GM23248 (cell line): ENCODE data around the gene WIF1. TPM values are rescaled to one million over a fixed set of nuclear protein-coding genes. Genes with fewer than 3 reads are reported as not detected.

Experiments used
- DNase-seq: peaks from one replicate; pipeline ENCODE4 v3.0.0-alpha.2; 2015
- H2AFZ ChIP-seq: fragments of 200-600 bp; sonication (generic); 2 replicates; pipeline ENCODE4 v1.6.1; 2016; ENCODE audit warnings: antibody characterized with exemption
- H3F3A ChIP-seq: fragments of 200-600 bp; sonication (generic); 2 replicates; pipeline ENCODE4 v1.6.1; 2016; ENCODE audit warnings: mild to moderate bottlenecking, antibody characterized with exemption, mixed run types; ENCODE audit not compliant: insufficient read depth
- H3K27ac ChIP-seq: fragments of 200-600 bp; sonication (generic); 2 replicates; pipeline ENCODE4 v1.5.1; 2016; ENCODE audit warnings: mild to moderate bottlenecking
- H3K27me3 ChIP-seq: fragments of 200-600 bp; sonication (generic); replicated peaks from 2 replicates; pipeline ENCODE4 v1.6.1; 2016; ENCODE audit warnings: mild to moderate bottlenecking; ENCODE audit not compliant: insufficient read depth
- H3K36me3 ChIP-seq: fragments of 200-600 bp; sonication (generic); 2 replicates; pipeline ENCODE4 v1.6.1; 2016; ENCODE audit warnings: low read depth, mild to moderate bottlenecking
- H3K4me1 ChIP-seq: fragments of 200-600 bp; sonication (generic); 2 replicates; pipeline ENCODE4 v1.6.1; 2016; ENCODE audit warnings: mild to moderate bottlenecking; ENCODE audit not compliant: insufficient read depth
- H3K4me2 ChIP-seq: fragments of 200-600 bp; sonication (generic); one replicate; pipeline ENCODE4 v1.6.1; 2016; ENCODE audit warnings: mild to moderate bottlenecking; ENCODE audit not compliant: unreplicated experiment
- H3K4me3 ChIP-seq: fragments of 200-600 bp; sonication (generic); 2 replicates; pipeline ENCODE4 v1.5.1; 2016; ENCODE audit warnings: mild to moderate bottlenecking
- H3K79me2 ChIP-seq: fragments of 200-600 bp; sonication (generic); 2 replicates; pipeline ENCODE4 v1.6.1; 2016; ENCODE audit warnings: mild to moderate bottlenecking; ENCODE audit not compliant: insufficient read depth
- H3K9ac ChIP-seq: fragments of 200-600 bp; sonication (generic); 2 replicates; pipeline ENCODE4 v1.6.1; 2016; ENCODE audit warnings: mild to moderate bottlenecking
- H3K9me2 ChIP-seq: fragments of 200-600 bp; sonication (generic); 2 replicates; pipeline ENCODE4 v1.6.1; 2016; ENCODE audit warnings: mixed run types, mild to moderate bottlenecking, moderate library complexity; ENCODE audit not compliant: insufficient read depth
- H3K9me3 ChIP-seq: fragments of 200-600 bp; sonication (generic); one replicate; pipeline ENCODE4 v1.6.1; 2017; ENCODE audit warnings: low read depth
- H4K20me1 ChIP-seq: fragments of 200-600 bp; sonication (generic); 2 replicates; pipeline ENCODE4 v1.6.0; 2016; ENCODE audit not compliant: insufficient read depth
- EZH2 ChIP-seq: fragments of 200-600 bp; sonication (generic); IDR thresholded peaks from 2 replicates; pipeline ENCODE4 v1.6.1; 2018; ENCODE audit warnings: antibody characterized with exemption, mild to moderate bottlenecking; ENCODE audit not compliant: insufficient read depth, poor library complexity, severe bottlenecking
- EZH2phosphoT487 ChIP-seq: fragments of 200-600 bp; sonication (generic); IDR thresholded peaks from 2 replicates; pipeline ENCODE4 v1.6.1; 2018; ENCODE audit warnings: antibody characterized with exemption, moderate library complexity, mild to moderate bottlenecking, low read depth; ENCODE audit not compliant: insufficient read depth
- WGBS, 2 experiments: methylation state at CpG; one replicate each; pipeline ENCODE4 v1.1.6; 2015 to 2017; ENCODE audit warnings: low lambda C conversion rate in 2 of 2, low coverage in 1 of 2; ENCODE audit errors: missing lambda C conversion rate in 2 of 2; 5-methylcytosine and 5-hydroxymethylcytosine counted together
- in situ Hi-C: fragments of 300-500 bp; cut with MboI; formaldehyde crosslinking; loops from 2 replicates; pipeline ENCODE4 v1.15.0; 2020
- polyA plus RNA-seq: library from polyadenylated mRNA; unstranded; fragments of >200 nt; fragmentation: Nextera tagmentation; extraction: Ambion mirVana; gene quantifications from 2 replicates; pipeline ENCODE4 v1.2.1, GENCODE V29; 2016
- total RNA-seq: library from RNA; depleted of rRNA; stranded (reverse); fragments of >200 nt; shearing (Covaris generic); gene quantifications from 2 replicates; pipeline ENCODE4 v1.2.3, GENCODE V29; 2014

Gene WIF1
- total and polyA plus RNA-seq, 2 experiments from 2014 or later: not detected

DNA sequence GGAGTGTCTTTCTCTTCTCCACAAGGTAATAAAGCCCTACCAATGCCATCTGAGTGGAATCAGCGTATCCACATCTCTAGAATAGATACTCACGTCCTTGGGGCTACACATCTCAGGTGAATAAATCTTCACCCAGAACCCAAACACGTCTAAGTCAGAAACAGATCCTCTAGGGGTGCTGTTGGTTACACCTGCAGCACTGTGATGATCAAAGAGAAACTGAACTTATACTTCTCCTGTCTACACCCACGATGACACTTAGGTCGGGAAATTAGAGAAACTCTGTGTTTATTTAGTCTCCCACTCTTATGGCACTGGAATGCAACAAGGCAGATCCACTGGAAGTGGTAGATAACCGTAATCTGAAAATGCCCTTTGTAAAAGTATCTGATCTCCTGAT is 46.2 kb downstream of the WIF1 start:
- no peaks in the 10 kb centered on the region for H3K36me3 ChIP-seq
- in situ Hi-C loops: no loop called here
- H3K4me1 ChIP-seq: no peaks in the 10 kb centered on the region
- no peaks in the 10 kb centered on the region for H3K9me2 ChIP-seq
- 56 to 61% methylated on average over 6 of the region's 6 CpGs for WGBS, 2 experiments
- no peak for DNase-seq
- H4K20me1 ChIP-seq: no peaks in the 10 kb centered on the region
- no peak overlapping the region for H3K4me3 ChIP-seq
- no peaks in the 10 kb centered on the region for H3K9me3 ChIP-seq
- TF ChIP-seq EZH2phosphoT487: no peak
- no peak for TF ChIP-seq EZH2
- H3K4me2 ChIP-seq: no peak overlapping the region
- no peak overlapping the region for H2AFZ ChIP-seq
- peaks cover 16% of the 10 kb centered on the region; the same call in 1 of the 2 replicates for H3K27me3 ChIP-seq
- no peaks in the 10 kb centered on the region for H3F3A ChIP-seq
- H3K9ac ChIP-seq: no peak overlapping the region
- H3K27ac ChIP-seq: no peak overlapping the region
- no peaks in the 10 kb centered on the region for H3K79me2 ChIP-seq

DNA sequence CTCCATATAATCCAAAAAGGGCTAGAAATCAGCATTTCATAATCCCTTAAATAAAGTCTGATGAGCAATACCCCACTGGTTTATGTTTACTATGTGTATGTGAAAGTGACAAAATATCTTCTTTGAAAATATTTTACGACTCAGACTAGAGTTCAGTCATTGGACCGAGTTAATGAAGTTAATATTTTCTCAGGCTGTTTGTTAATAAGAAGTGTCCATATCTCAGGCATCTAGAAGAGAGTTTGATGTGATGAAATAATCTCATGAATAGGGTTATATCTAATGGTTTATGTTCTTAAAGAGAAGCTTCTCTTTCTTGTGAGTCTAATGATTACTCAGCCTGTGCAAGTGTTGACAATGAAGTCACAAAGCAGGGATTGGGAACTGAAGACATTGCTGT is 51.8 kb downstream of the WIF1 start:
- in situ Hi-C loops: no loop called here
- DNase-seq: no peak
- H3K9me3 ChIP-seq: no peaks in the 10 kb centered on the region
- no peak overlapping the region for H3K27ac ChIP-seq
- no peak overlapping the region for H3K4me3 ChIP-seq
- H4K20me1 ChIP-seq: no peaks in the 10 kb centered on the region
- H3K9me2 ChIP-seq: no peaks in the 10 kb centered on the region; the same call in 1 of the 2 replicates
- WGBS, 2 experiments: 60 to 71% methylated on average over 2 of the region's 2 CpGs
- no peak overlapping the region for H3K9ac ChIP-seq
- TF ChIP-seq EZH2 (no peak), EZH2phosphoT487 (no peak)
- H2AFZ ChIP-seq: no peak overlapping the region
- no peaks in the 10 kb centered on the region for H3K79me2 ChIP-seq
- H3K27me3 ChIP-seq: peaks cover 22% of the 10 kb centered on the region
- H3K4me2 ChIP-seq: no peak overlapping the region
- H3K4me1 ChIP-seq: no peaks in the 10 kb centered on the region
- H3F3A ChIP-seq: no peaks in the 10 kb centered on the region
- H3K36me3 ChIP-seq: no peaks in the 10 kb centered on the region

DNA sequence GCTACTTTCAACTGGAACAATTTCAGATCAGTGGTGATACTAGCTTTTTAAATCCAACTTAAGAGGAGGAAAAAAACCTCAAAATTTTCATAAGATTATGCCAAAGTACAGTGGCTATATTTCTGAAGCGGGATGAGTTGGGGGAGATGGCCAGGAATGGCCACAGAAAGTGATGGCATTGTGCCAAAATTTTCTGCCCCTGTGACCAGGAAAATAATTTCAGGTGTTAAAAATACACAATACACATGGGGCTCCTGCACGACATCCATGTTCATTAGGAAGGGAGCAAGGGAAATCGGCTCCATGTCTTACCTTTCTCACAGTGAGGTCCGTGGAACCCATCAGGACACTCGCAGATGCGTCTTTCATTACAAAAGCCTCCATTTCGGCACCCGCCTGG is 53.7 kb downstream of the WIF1 start:
- H3K9me2 ChIP-seq: no peaks in the 10 kb centered on the region; the same call in 1 of the 2 replicates
- WGBS, 2 experiments: 72 to 73% methylated on average over 8 of the region's 8 CpGs
- H3K79me2 ChIP-seq: no peaks in the 10 kb centered on the region

DNA sequence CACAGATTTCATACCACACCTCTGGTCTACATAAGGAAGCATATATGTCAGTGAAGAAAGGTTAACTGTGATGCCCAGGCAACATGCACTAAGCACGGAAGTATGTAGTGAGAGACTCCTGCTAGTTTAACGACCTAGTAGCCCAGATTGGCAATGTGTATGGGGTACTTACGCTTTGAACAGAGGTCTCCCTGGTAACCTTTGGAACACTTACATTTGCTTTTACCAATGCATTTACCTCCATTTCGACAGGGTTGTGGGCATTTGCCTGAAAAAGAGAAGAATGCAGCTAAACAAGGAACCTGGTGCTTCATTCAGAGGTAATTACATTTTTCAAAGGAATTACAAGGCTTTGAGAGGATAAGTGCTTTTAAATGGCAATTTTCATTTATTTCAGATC is 65.2 kb downstream of the WIF1 start:
- Histone ChIP-seq H3K36me3 (no peaks in the 10 kb centered on the region), H3K4me2 (no peak overlapping the region), H2AFZ (no peak overlapping the region), H3K4me1 (no peaks in the 10 kb centered on the region), H3K9me3 (no peaks in the 10 kb centered on the region), H3F3A (no peaks in the 10 kb centered on the region), H4K20me1 (no peaks in the 10 kb centered on the region), H3K79me2 (no peaks in the 10 kb centered on the region), H3K9ac (no peak overlapping the region), H3K27me3 (peaks cover 9% of the 10 kb centered on the region), H3K9me2 (no peaks in the 10 kb centered on the region), H3K27ac (no peak overlapping the region), H3K4me3 (no peak overlapping the region)
- TF ChIP-seq EZH2 (no peak), EZH2phosphoT487 (no peak)
- DNase-seq: no peak
- in situ Hi-C loops: no loop called here
- WGBS, 2 experiments: 39 to 54% methylated on average over 4 of the region's 4 CpGs

More for the DNA sequence above, 53.7 kb downstream of the WIF1 start:
- Histone ChIP-seq H3K27ac (no peak overlapping the region), H3K4me3 (no peak overlapping the region), H3F3A (no peaks in the 10 kb centered on the region), H3K27me3 (peaks cover 10% of the 10 kb centered on the region), H4K20me1 (no peaks in the 10 kb centered on the region), H3K9ac (no peak overlapping the region), H3K9me3 (no peaks in the 10 kb centered on the region), H3K4me2 (no peak overlapping the region), H3K4me1 (no peaks in the 10 kb centered on the region), H3K36me3 (no peaks in the 10 kb centered on the region), H2AFZ (no peak overlapping the region)
- no peak for DNase-seq
- TF ChIP-seq EZH2phosphoT487 (no peak), EZH2 (no peak)
- in situ Hi-C loops: no loop called here

DNA sequence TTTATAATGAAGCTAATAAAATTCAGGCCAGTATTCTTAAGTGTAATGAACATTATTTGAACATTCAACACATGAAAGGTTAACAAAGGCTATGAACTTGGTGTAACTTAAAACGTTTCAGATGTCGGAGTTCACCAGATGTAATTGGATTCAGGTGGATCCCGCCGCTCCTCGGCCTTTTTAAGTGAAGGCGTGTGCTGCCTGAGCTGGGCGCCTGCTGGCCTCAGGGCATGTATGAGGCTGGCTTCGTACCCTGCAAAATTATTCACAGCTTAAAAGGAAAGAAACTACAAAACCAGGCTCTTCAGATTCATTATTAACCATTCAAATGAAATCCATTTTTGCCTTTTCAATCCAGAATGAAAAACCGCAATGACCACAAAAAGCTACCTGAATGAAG is 69.9 kb downstream of the WIF1 start:
- Histone ChIP-seq H3K36me3 (no peaks in the 10 kb centered on the region), H2AFZ (no peak overlapping the region), H3K9ac (no peak overlapping the region), H3K9me2 (no peaks in the 10 kb centered on the region), H3F3A (no peaks in the 10 kb centered on the region), H3K4me1 (no peaks in the 10 kb centered on the region), H3K9me3 (no peaks in the 10 kb centered on the region), H3K27ac (no peak overlapping the region), H3K27me3 (peaks cover 22% of the 10 kb centered on the region), H4K20me1 (no peaks in the 10 kb centered on the region), H3K4me3 (no peak overlapping the region), H3K4me2 (no peak overlapping the region), H3K79me2 (no peaks in the 10 kb centered on the region)
- WGBS, 2 experiments: 19 to 26% methylated on average over 9 of the region's 9 CpGs
- in situ Hi-C loops: no loop called here
- no peak for TF ChIP-seq EZH2phosphoT487
- no peak for TF ChIP-seq EZH2
- DNase-seq: no peak
